H9 (cell line): Measurements from ENCODE around the gene SLC25A27. TPM values are rescaled to one million over a fixed set of nuclear protein-coding genes. Genes with fewer than 3 reads are reported as not detected.

Source experiments
- DNase-seq: peaks from one replicate; pipeline ENCODE4 v3.0.0-alpha.2; 2017
- H2AFZ ChIP-seq: one replicate; pipeline ENCODE4 v1.6.1; 2013; ENCODE audit warnings: mild to moderate bottlenecking, low read length, control low read depth, moderate library complexity
- H2AK5ac ChIP-seq: 2 replicates; pipeline ENCODE4 v1.6.1; 2013; ENCODE audit warnings: low read length, control low read depth, mixed read lengths; ENCODE audit not compliant: insufficient read length
- H2BK120ac ChIP-seq: one replicate; pipeline ENCODE4 v1.6.1; 2013; ENCODE audit warnings: low read depth, mild to moderate bottlenecking, low read length, control low read depth, inconsistent platforms; ENCODE audit not compliant: poor library complexity, severe bottlenecking
- H2BK12ac ChIP-seq: 2 replicates; pipeline ENCODE4 v1.6.1; 2013; ENCODE audit warnings: low read length, control low read depth, mixed read lengths, low read depth; ENCODE audit not compliant: insufficient read length
- H2BK15ac ChIP-seq: 2 replicates; pipeline ENCODE4 v1.6.1; 2013; ENCODE audit warnings: low read depth, low read length, control low read depth
- H2BK20ac ChIP-seq: one replicate; pipeline ENCODE4 v1.6.1; 2013; ENCODE audit warnings: low read depth, mild to moderate bottlenecking, low read length, control low read depth, inconsistent platforms; ENCODE audit not compliant: poor library complexity, severe bottlenecking
- H2BK5ac ChIP-seq: 2 replicates; pipeline ENCODE4 v1.6.1; 2013; ENCODE audit warnings: low read length, control low read depth, mixed read lengths; ENCODE audit not compliant: insufficient read length
- H3K14ac ChIP-seq: 2 replicates; pipeline ENCODE4 v1.6.1; 2013; ENCODE audit warnings: low read length, control low read depth; ENCODE audit not compliant: insufficient read depth
- H3K18ac ChIP-seq: 2 replicates; pipeline ENCODE4 v1.6.1; 2013; ENCODE audit warnings: low read depth, mild to moderate bottlenecking, mixed read lengths, low read length, control low read depth; ENCODE audit not compliant: insufficient read length
- H3K23ac ChIP-seq: 2 replicates; pipeline ENCODE4 v1.6.1; 2013; ENCODE audit warnings: low read length, control low read depth, mixed read lengths, low read depth; ENCODE audit not compliant: insufficient read length
- H3K23me2 ChIP-seq: 2 replicates; pipeline ENCODE4 v1.6.1; 2013; ENCODE audit warnings: low read depth, mild to moderate bottlenecking, mixed read lengths, low read length, control low read depth; ENCODE audit not compliant: insufficient read length, poor library complexity, severe bottlenecking
- H3K27ac ChIP-seq: 2 replicates; pipeline ENCODE4 v1.5.1; 2013; ENCODE audit warnings: low read length, control low read depth, mixed read lengths, low read depth; ENCODE audit not compliant: insufficient read length
- H3K27me3 ChIP-seq: 2 replicates; pipeline ENCODE4 v1.6.1; 2013; ENCODE audit warnings: low read length, control low read depth, inconsistent platforms; ENCODE audit not compliant: insufficient read depth
- H3K4ac ChIP-seq: 2 replicates; pipeline ENCODE4 v1.6.1; 2013; ENCODE audit warnings: low read depth, mild to moderate bottlenecking, control low read depth, inconsistent platforms, low read length, moderate library complexity
- H3K4me1 ChIP-seq: 2 replicates; pipeline ENCODE4 v1.6.1; 2013; ENCODE audit warnings: low read length, control low read depth, inconsistent platforms; ENCODE audit not compliant: insufficient read depth
- H3K4me2 ChIP-seq: 2 replicates; pipeline ENCODE4 v1.6.1; 2013; ENCODE audit warnings: low read length, control low read depth, mixed read lengths; ENCODE audit not compliant: insufficient read length, insufficient read depth
- H3K56ac ChIP-seq: 2 replicates; pipeline ENCODE4 v1.6.1; 2013; ENCODE audit warnings: low read depth, mild to moderate bottlenecking, mixed read lengths, low read length, control low read depth; ENCODE audit not compliant: insufficient read length
- H3K79me1 ChIP-seq: 2 replicates; pipeline ENCODE4 v1.6.1; 2013; ENCODE audit warnings: low read depth, mild to moderate bottlenecking, moderate library complexity, low read length, control low read depth, inconsistent platforms; ENCODE audit not compliant: insufficient read depth, poor library complexity, severe bottlenecking
- H3K79me2 ChIP-seq: 2 replicates; pipeline ENCODE4 v1.6.1; 2013; ENCODE audit warnings: low read length, control low read depth, inconsistent platforms; ENCODE audit not compliant: insufficient read depth
- H3K9ac ChIP-seq: 2 replicates; pipeline ENCODE4 v1.6.1; 2013; ENCODE audit warnings: low read length, control low read depth, mixed read lengths; ENCODE audit not compliant: insufficient read length; ENCODE audit errors: extremely low read depth
- H3K9me3 ChIP-seq: one replicate; pipeline ENCODE4 v1.6.1; 2013; ENCODE audit warnings: low read depth, low read length, inconsistent platforms; ENCODE audit not compliant: control insufficient read depth
- H3T11ph ChIP-seq: one replicate; pipeline ENCODE4 v1.6.1; 2013; ENCODE audit warnings: mild to moderate bottlenecking, low read length, control low read depth, inconsistent platforms
- H4K20me1 ChIP-seq: one replicate; pipeline ENCODE4 v1.6.1; 2013; ENCODE audit not compliant: control insufficient read depth, insufficient read length, insufficient read depth
- H4K5ac ChIP-seq: 2 replicates; pipeline ENCODE4 v1.6.1; 2013; ENCODE audit warnings: low read depth, mild to moderate bottlenecking, mixed read lengths, low read length, control low read depth; ENCODE audit not compliant: insufficient read length
- H4K8ac ChIP-seq: replicated peaks from 2 replicates; pipeline ENCODE4 v1.6.1; 2013; ENCODE audit warnings: low read length, control low read depth, mixed read lengths, low read depth; ENCODE audit not compliant: insufficient read length
- H4K91ac ChIP-seq: 2 replicates; pipeline ENCODE4 v1.6.1; 2013; ENCODE audit warnings: low read depth, mild to moderate bottlenecking, moderate library complexity, mixed read lengths, low read length, control low read depth; ENCODE audit not compliant: insufficient read length
- H3K27ac Mint-ChIP-seq, 3 experiments: 2 replicates in 2 of 3; 3 replicates in 1 of 3; pipeline ENCODE4 v1.8.0; 2020 to 2021; ENCODE audit warnings: mixed read lengths in 3 of 3, mild to moderate bottlenecking in 1 of 3, moderate library complexity in 1 of 3
- H3K27me3 Mint-ChIP-seq: 2 replicates; pipeline ENCODE4 v1.8.0; 2021; ENCODE audit warnings: low read depth, mild to moderate bottlenecking, moderate library complexity, mixed read lengths
- H3K36me3 Mint-ChIP-seq, 3 experiments: 2 replicates in 2 of 3; 3 replicates in 1 of 3; pipeline ENCODE4 v1.8.0; 2020 to 2021; ENCODE audit warnings: low read depth in 3 of 3, mixed read lengths in 3 of 3; ENCODE audit not compliant: insufficient read depth in 1 of 3
- H3K4me1 Mint-ChIP-seq, 2 experiments: 2 replicates each; pipeline ENCODE4 v1.8.0; 2020; ENCODE audit warnings: mixed read lengths in 2 of 2
- H3K4me3 Mint-ChIP-seq, 2 experiments: 2 replicates in 1 of 2; 3 replicates in 1 of 2; pipeline ENCODE4 v1.8.0; 2020 to 2021; ENCODE audit warnings: mild to moderate bottlenecking in 2 of 2, mixed read lengths in 2 of 2, moderate library complexity in 1 of 2
- H3K9me3 Mint-ChIP-seq, 2 experiments: 2 replicates in 1 of 2; 3 replicates in 1 of 2; pipeline ENCODE4 v1.8.0; 2020; ENCODE audit warnings: mild to moderate bottlenecking in 2 of 2, mixed read lengths in 2 of 2, moderate library complexity in 1 of 2
- WGBS: extraction: QIAGEN DNeasy Blood & Tissue Kit; methylation state at CpG from one replicate; pipeline ENCODE4 v1.1.7; 2013; ENCODE audit warnings: missing lambda C conversion rate, low lambda C conversion rate, mixed read lengths; ENCODE audit not compliant: insufficient read length; ENCODE audit errors: extremely low coverage; 5-methylcytosine and 5-hydroxymethylcytosine counted together
- total RNA-seq: library from RNA; stranded (reverse); gene quantifications from 2 replicates; pipeline ENCODE4 v1.2.1, GENCODE V29; 2021
- TF ChIP-seq, protein P1 (sequence below): fragments of 200-600 bp; sonication (generic); conservative IDR thresholded peaks from 3 replicates; pipeline ENCODE4 v1.8.0; 2021; ENCODE audit warnings: antibody characterized with exemption, mild to moderate bottlenecking

The SLC25A27 gene
- total RNA-seq, 1 experiment from 2014 or later: 5.1 TPM

DNA sequence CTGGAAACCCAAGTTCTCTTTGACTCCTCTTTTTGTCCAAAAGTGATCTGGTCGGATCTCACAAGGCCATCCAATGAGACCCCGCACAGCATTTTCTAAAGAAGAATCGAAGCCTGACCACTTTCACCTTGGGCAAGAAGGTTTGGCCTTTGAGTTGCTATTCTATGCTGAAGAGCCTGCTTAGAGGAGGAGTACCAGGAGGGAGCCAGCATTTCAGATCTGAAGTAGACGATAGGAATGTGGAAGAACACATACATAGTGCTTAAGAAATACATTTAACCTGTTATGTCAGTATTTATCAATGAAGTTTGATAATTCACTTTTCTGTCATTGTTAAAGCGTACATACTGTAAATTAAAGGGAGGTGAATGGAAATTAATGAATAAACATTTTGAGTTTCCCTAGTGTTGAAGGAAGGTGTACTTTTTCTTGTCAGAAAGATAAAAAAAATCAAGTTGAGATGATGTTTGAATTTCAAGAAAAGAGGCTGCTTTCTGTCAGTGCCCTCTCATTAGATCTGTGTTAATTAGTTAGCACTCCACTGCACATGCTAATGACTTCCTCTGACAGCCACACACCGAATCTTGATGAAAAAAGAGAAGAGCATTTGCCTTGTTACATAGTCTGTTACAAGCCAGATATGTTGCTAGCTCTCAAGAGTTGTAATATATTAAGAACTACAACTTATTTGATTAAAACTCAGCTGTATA lies 24.0 kb downstream of the SLC25A27 start:
- Histone ChIP-seq H3K14ac (no peak overlapping the region), H2AFZ (no peak overlapping the region), H2BK120ac (no peak overlapping the region), H3K18ac (no peak overlapping the region), H3K79me2 (no peaks in the 10 kb centered on the region), H3K4me1 (no peaks in the 10 kb centered on the region), H3K9ac (no peak overlapping the region), H2BK20ac (no peak overlapping the region), H3K27me3 (no peaks in the 10 kb centered on the region), H3K4me2 (no peak overlapping the region), H2AK5ac (no peak overlapping the region), H2BK12ac (no peak overlapping the region), H4K8ac (no peak overlapping the region), H4K5ac (no peak overlapping the region), H3K9me3 (no peaks in the 10 kb centered on the region), H3K56ac (no peak overlapping the region), H4K20me1 (no peaks in the 10 kb centered on the region), H4K91ac (no peak overlapping the region), H3K23me2 (no peaks in the 10 kb centered on the region), H2BK15ac (no peak overlapping the region), H3K27ac (no peak overlapping the region), H3K23ac (no peak overlapping the region), H3K79me1 (no peaks in the 10 kb centered on the region), H3K4ac (no peak overlapping the region), H3T11ph (no peak overlapping the region), H2BK5ac (no peak overlapping the region)
- no CpG with 5 or more reads among the region's 6 CpGs for WGBS
- TF ChIP-seq, protein P1, sequence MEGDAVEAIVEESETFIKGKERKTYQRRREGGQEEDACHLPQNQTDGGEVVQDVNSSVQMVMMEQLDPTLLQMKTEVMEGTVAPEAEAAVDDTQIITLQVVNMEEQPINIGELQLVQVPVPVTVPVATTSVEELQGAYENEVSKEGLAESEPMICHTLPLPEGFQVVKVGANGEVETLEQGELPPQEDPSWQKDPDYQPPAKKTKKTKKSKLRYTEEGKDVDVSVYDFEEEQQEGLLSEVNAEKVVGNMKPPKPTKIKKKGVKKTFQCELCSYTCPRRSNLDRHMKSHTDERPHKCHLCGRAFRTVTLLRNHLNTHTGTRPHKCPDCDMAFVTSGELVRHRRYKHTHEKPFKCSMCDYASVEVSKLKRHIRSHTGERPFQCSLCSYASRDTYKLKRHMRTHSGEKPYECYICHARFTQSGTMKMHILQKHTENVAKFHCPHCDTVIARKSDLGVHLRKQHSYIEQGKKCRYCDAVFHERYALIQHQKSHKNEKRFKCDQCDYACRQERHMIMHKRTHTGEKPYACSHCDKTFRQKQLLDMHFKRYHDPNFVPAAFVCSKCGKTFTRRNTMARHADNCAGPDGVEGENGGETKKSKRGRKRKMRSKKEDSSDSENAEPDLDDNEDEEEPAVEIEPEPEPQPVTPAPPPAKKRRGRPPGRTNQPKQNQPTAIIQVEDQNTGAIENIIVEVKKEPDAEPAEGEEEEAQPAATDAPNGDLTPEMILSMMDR: no peak
- H3K4me3 Mint-ChIP-seq: no peak overlapping the region
- no peaks in the 10 kb centered on the region for H3K9me3 Mint-ChIP-seq
- DNase-seq: no peak
- no peaks in the 10 kb centered on the region for H3K27me3 Mint-ChIP-seq
- H3K4me1 Mint-ChIP-seq: peaks cover 6 to 7% of the 10 kb centered on the region in 2 experiments; a peak in 3 of 4 replicates
- no peaks in the 10 kb centered on the region for H3K36me3 Mint-ChIP-seq
- no peak overlapping the region for H3K27ac Mint-ChIP-seq
